Fibroblast of mammary gland (primary cell): ENCODE data around the gene CLCN7.

Experiments
- DNase-seq: peaks from one replicate; pipeline ENCODE4 v3.0.0-alpha.2; 2010; ENCODE audit warnings: low read depth
- H3K4me3 ChIP-seq: 2 replicates; pipeline ENCODE4 v1.5.1; 2011; ENCODE audit warnings: low read depth, mild to moderate bottlenecking, low read length, moderate library complexity; ENCODE audit not compliant: control insufficient read depth
- TF ChIP-seq, protein P1 (sequence below): conservative IDR thresholded peaks from 2 replicates; pipeline ENCODE4 v1.5.1; 2011; ENCODE audit warnings: low read depth, low read length, inconsistent platforms; ENCODE audit not compliant: control insufficient read depth, insufficient read depth

Gene CLCN7

DNA sequence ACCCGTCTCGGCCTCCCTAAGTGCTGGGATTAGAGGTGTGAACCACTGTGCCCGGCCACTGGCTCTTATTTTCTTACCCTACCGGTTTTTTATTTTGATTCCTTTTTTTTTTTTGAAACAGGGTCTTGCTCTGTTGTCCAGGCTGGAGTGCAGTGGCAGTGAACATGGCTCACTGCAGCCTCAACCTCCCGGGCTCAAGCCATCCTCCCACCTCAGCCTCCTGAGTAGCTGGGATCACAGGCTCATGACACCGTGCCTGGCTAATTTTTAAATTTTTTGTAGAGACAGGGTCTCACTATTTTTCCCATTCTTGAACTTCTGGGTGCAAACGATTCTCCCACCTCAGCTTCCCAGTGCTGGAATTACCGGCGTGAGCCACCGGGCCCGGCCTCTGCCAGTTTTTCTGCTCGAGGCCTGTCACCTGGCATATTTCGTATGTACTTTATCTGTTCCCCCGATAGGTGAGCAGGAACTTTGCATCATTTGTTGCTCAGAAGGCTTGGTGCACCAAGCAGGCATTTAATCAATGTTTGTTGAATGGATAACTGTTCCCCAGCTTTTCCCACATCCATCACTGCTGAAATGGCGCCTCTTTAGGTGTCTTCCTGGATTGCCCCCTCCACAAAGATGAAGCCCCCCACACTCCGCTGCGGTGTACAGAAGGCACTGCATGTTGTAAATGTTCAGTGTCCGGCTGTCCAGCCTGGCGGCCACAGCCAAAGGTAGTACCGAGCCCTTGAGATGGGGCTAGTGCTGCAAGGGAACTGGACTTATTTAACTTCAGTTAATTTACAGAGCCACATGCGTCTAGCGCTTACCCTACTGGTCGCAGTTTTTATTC lies 17.5 kb upstream of the CLCN7 start:
- peak overlapping the region; percentile 46 for H3K4me3 ChIP-seq
- no peak for DNase-seq
- TF ChIP-seq, protein P1, sequence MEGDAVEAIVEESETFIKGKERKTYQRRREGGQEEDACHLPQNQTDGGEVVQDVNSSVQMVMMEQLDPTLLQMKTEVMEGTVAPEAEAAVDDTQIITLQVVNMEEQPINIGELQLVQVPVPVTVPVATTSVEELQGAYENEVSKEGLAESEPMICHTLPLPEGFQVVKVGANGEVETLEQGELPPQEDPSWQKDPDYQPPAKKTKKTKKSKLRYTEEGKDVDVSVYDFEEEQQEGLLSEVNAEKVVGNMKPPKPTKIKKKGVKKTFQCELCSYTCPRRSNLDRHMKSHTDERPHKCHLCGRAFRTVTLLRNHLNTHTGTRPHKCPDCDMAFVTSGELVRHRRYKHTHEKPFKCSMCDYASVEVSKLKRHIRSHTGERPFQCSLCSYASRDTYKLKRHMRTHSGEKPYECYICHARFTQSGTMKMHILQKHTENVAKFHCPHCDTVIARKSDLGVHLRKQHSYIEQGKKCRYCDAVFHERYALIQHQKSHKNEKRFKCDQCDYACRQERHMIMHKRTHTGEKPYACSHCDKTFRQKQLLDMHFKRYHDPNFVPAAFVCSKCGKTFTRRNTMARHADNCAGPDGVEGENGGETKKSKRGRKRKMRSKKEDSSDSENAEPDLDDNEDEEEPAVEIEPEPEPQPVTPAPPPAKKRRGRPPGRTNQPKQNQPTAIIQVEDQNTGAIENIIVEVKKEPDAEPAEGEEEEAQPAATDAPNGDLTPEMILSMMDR = no peak

DNA sequence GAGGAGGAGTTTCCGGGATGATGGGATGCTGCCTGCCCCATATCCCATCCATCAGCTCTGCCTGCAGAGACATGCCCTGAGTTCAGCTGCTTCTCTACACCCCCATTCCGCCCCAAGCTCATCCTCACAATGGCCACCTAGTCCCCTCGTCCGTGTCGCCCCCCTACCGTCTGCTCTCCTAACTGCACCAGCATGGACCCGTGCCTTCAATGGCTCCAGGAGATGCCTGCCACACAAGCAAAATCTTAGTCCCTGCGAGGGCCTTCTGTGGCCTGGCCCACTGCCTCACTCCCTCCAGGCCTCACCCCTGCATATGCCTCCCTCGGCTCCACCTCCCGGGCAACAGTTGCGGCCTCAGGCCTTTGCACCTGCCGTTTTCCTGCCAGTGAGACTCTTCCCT lies 16.5 kb upstream of the CLCN7 start:
- no peak overlapping the region for H3K4me3 ChIP-seq
- no peak for DNase-seq
- TF ChIP-seq, protein P1 = no peak

DNA sequence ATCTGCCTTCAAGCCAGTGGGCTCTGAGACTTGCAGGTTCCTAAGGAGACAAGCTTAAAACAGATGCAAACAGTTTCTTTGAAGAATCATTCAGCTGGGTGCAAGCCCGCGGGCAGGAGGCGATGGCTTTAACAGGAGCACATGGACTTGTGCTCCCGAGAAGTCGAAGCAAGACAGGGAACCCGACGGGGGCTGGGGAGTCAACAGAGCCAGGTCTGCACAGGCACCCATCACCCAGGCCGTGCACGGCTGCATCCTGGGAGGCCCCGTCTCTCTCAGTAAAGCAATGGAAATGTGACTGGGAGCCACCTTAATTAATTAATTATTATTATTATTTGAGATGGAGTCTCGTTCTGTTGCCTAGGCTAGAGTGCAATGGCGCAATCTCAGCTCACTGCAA lies 14.2 kb upstream of the CLCN7 start:
- TF ChIP-seq, protein P1 = no peak
- no peak overlapping the region for H3K4me3 ChIP-seq
- DNase-seq = no peak

DNA sequence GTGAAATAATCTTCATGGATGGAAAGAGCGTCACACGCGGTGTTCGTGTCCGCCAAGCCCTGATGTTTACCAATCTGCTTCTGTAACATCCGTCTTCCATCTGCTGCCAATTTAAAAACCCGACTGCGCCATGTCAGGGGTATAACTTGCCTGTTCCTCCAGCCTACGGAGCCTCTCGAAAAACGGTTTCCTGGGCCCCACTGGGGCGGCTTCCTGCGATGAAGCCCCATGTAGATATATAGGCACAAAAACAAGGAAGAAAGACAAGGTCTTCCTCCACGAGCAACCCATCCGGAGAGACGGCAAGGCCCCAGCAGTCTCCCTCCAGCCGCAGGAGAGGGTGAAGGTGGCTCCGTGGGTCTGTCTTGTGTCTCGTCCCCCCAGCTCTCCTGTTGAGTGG lies 13.8 kb upstream of the CLCN7 start, which contains the start of gene PTX4:
TSS of gene PTX4 (minus strand) at position 326 of the 400 bp plus-strand sequence. CDS start at position 291, 35 bp downstream.
- TF ChIP-seq, protein P1 = no peak

DNA sequence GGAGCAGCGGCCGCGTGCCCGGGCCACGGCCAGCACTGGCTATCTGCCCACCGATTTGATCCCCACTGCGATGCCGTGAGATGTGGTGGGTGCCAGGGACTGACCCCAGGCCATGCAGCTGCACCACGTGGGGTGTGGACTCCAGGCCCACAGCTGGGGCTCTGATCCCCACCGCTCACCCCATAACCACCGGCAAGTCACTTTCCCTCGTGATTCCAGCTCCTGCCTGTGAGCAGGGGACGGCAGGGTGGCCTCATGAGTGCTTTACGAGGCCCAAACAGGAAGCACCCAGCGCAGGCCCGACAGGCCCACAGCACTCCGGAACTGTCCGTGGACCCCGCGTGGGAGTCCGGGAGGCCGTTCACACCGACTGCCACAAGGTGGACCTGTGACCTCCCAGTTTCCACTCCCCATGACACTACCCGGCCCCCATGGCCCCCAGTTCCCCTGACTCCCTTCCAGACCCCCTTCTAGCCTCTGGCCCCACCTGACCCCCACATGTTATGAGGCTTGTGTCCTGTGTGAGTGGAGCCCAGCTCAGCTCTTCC lies 13.3 kb upstream of the CLCN7 start:
- DNase-seq = no peak
- TF ChIP-seq, protein P1 = no peak
- H3K4me3 ChIP-seq = no peak overlapping the region

More for the DNA sequence above, 13.8 kb upstream of the CLCN7 start, which contains the start of gene PTX4:
- DNase-seq = no peak
- no peak within 1 kb of the TSS for H3K4me3 ChIP-seq

DNA sequence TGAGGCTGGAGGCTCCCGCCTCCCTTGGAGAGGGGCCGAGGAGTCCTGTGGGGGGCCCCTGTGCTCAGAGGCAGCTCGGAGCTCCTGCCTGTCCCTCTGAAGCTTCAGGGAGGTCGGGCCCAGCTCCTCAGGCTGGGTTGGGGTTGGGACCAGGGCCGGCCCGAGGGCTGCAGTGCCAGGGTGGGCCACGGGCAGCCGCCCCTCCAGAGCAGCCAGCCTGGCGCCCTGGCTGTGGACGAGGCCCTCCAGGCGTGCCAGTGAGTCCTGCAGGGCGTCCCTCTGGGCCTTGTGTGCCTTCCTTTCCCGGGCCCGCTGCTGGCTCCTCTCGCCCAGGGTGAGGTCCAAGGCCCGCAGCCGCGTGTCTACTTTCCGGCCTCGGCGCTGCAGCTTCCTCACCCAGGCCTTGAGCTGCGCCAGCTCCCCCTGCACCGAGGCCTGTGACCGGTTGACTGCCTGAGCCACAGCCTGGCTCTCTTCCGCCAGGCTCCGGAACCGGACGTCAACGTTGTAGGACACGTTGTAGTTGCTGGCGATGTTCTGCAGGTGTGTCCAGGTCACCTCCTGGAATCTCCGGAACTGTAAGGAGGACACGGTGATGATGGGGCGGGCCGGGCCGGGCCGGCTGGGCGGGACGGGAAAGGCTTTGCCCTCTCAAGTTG lies 12.7 kb upstream of the CLCN7 start:
- H3K4me3 ChIP-seq = no peak overlapping the region
- no peak for DNase-seq
- TF ChIP-seq, protein P1 = no peak
